Measurements from ENCODE around the gene TTC28.

DNA sequence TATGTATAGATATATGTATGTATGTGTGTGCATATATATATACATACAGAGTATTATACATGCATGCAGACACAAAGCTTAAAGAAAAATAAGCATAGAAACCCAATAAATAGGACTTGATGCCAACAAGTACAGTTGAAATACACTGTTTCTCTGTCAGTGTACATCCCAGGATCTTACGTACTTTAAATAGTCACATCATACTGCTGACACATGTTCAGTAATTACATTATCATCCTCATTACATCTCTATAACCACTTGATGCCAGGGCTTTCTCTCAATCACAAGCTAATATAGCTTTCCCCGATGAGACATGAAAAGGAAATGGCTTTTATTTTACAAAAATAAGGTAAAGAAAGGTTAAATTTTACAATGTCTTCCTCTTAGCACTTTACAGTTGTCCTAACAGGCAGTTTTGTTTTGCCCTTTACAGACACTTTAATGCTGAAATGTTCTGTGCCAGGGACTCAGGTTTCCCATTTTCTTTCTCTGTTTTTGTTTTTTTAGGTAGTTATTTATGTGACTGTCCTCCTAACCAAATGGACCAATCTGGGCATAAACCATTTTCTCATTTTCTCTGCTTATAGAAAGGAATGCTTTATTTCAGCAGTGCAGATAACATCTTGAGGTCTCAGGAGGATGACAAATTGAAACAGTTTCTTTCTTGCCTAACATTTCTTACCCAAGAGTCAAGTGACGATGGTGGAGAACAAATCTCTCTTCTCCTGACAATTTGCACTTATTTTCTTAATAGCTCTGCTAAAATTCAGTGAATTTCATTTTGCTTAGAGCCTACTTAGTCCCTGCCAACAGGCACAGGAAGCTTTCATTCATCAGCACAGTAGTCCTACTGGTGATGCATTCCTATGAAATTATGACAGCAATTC lies 350.2 kb downstream of the TTC28 start:
- no peak for TF ChIP-seq CTCF (IDR thresholded peaks at IDR 0.05)
- TF ChIP-seq POLR2A (IDR thresholded peaks at IDR 0.05), result no peak

Measured in thyroid gland (tissue), 4 donors.